ENCODE measurements around the gene RPL7L1. TPM values are rescaled to one million over a fixed set of nuclear protein-coding genes. Genes with fewer than 3 reads are reported as not detected.
A peak's percentile ranks its signal among the peaks of the same experiment; 100 is the strongest.
"Not testable (repeated sequence)": the region's sequence is repeated elsewhere in the genome, so short reads cannot be mapped to it uniquely, and the experiment has no call there.

Gene RPL7L1
- total RNA-seq, 5 donors from 2014 or later (not counting 1 experiment from before 2014, with no cell fraction given) = 62.5 to 89.2 (median 81.3) TPM

DNA sequence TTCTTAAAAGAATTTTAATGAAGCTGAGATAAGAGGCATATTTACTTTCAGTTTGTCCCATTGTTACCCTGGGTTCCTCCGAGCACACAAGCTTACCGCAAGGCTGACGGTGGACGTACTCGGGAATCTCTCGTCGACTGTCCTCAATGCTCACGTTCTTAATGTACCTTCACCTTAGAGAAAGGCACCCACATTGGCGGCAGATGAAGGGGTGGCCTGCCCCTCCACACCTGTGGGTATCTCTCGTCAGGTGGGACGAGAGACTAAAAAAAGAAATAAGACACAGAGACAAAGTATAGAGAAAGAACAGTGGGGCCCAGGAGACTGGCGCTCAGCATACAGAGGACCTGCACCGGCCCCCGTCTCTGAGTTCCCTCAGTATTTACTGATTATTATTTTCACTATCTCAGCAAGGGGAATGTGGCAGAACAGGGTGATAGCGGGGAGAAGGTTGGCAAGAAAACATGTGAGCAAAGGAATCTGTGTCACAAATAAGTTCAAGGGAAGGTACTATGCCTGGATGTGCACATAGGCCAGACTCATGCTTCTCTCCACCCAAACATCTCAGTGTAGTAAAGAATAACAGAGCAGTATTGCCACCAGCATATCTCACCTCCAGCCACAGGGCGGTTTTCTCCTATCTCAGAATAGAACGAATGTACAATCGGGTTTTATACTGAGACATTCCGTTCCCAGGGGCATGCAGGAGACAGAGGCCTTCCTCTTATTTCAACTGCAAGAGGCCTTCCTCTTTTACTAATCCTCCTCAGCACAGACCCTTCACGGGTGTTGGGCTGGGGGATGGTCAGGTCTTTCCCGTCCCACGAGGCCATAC, 23.2 kb downstream of the RPL7L1 start:
- not testable (repeated sequence) for H3K36me3 Mint-ChIP-seq; H3K9me3 ChIP-seq; H3K4me1 ChIP-seq (ENCODE audit: control insufficient read depth in 1 of 2, extremely low read depth in 1 of 2, insufficient read depth in 2 of 2, low read length in 2 of 2); H3K4me3 Mint-ChIP-seq; H3K9me3 Mint-ChIP-seq; H3K27ac ChIP-seq (ENCODE audit: low read length); ATAC-seq (replicated peaks in 1 of 4); H3K27me3 ChIP-seq (replicated peaks in 1 of 2; ENCODE audit: control insufficient read depth in 2 of 2, extremely low read depth in 1 of 2, insufficient read depth in 2 of 2, low read length in 1 of 2); DNase-seq; H3K36me3 ChIP-seq (ENCODE audit: control insufficient read depth in 2 of 2, extremely low read depth in 1 of 2, insufficient read depth in 1 of 2, low read length in 1 of 2); H3K4me3 ChIP-seq (ENCODE audit: control insufficient read depth in 1 of 2, extremely low read depth in 1 of 2, low read length in 1 of 2); H3K27me3 Mint-ChIP-seq; H3K27ac Mint-ChIP-seq
- 72% methylated on average over 10 of the region's 22 CpGs for WGBS (ENCODE audit: insufficient coverage)
- ChIA-PET CTCF (interaction anchor here in 1 of 2 donors (0.6 kb wide), 1 partner anchor 154 kb away, joined by 4 read pairs; no protein-coding TSS in a partner anchor), POLR2A (interaction anchor here in 1 of 2 donors (0.9 kb wide), 1 partner anchor 23 kb away, joined by 3 read pairs; no protein-coding TSS in a partner anchor)
- peaks cover 7 to 13% (median 11%) of the 10 kb centered on the region in 3 donors for H3K4me1 Mint-ChIP-seq

- H3K36me3 Mint-ChIP-seq = no peaks in the 10 kb centered on the region
- no peak overlapping the region for H3K4me3 Mint-ChIP-seq
- Histone ChIP-seq H3K27ac (ENCODE audit: low read length) (no peak overlapping the region), H3K27me3 (replicated peaks in 1 of 2; ENCODE audit: control insufficient read depth in 2 of 2, extremely low read depth in 1 of 2, insufficient read depth in 2 of 2, low read length in 1 of 2) (no peaks in the 10 kb centered on the region), H3K4me3 (ENCODE audit: control insufficient read depth in 1 of 2, extremely low read depth in 1 of 2, low read length in 1 of 2) (no peak overlapping the region), H3K4me1 (ENCODE audit: control insufficient read depth in 1 of 2, extremely low read depth in 1 of 2, insufficient read depth in 2 of 2, low read length in 2 of 2) (peaks cover 0 to 4% of the 10 kb centered on the region in 2 experiments), H3K36me3 (ENCODE audit: control insufficient read depth in 2 of 2, extremely low read depth in 1 of 2, insufficient read depth in 1 of 2, low read length in 1 of 2) (no peaks in the 10 kb centered on the region), H3K9me3 (no peaks in the 10 kb centered on the region)
- POLR2A ChIA-PET = no interaction called here
- WGBS (ENCODE audit: insufficient coverage) = 95% methylated on average over 6 of the region's 10 CpGs
- H3K27ac Mint-ChIP-seq = no peak overlapping the region
- H3K9me3 Mint-ChIP-seq = no peaks in the 10 kb centered on the region
- H3K4me1 Mint-ChIP-seq = peaks cover 7 to 10% (median 8%) of the 10 kb centered on the region in 3 donors
- CTCF ChIA-PET = interaction anchor here in 1 of 2 donors (0.6 to 0.9 kb wide), 2 partner anchors 239 to 1364 kb away, joined by 3 read pairs; no protein-coding TSS in a partner anchor
- DNase-seq = no peak
- H3K27me3 Mint-ChIP-seq = no peaks in the 10 kb centered on the region
- ATAC-seq (replicated peaks in 1 of 4) = no peak
These were observed 25.1 kb downstream of the RPL7L1 start for GRCh38 chr6:42904467-42904866.

DNA sequence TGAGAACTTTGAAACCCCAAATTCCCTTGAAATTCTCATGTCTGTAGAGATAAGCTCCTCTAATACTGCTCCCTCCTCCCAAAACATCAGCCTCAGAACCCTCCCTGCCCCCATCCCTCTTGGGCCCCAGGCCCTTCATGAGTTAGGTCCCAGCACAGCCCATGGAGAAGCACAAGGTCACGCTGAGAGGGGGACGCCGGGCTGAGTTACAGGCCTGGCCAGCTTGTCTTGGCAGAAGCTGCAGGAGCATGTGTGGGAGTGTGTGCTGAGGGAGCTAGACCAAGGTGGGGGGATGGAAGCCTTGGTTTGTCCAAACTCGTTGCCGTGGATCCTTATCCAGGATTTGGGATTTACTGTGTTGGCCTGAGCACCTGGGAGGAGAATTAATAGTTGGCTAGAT, 27.9 kb downstream of the RPL7L1 start:
- Histone ChIP-seq H3K27me3 (replicated peaks in 1 of 2; ENCODE audit: control insufficient read depth in 2 of 2, extremely low read depth in 1 of 2, insufficient read depth in 2 of 2, low read length in 1 of 2) (peaks cover 0 to 21% of the 10 kb centered on the region in 2 experiments), H3K36me3 (ENCODE audit: control insufficient read depth in 2 of 2, extremely low read depth in 1 of 2, insufficient read depth in 1 of 2, low read length in 1 of 2) (no peaks in the 10 kb centered on the region), H3K4me1 (ENCODE audit: control insufficient read depth in 1 of 2, extremely low read depth in 1 of 2, insufficient read depth in 2 of 2, low read length in 2 of 2) (peaks cover 5 to 8% of the 10 kb centered on the region in 2 experiments), H3K9me3 (no peaks in the 10 kb centered on the region), H3K4me3 (ENCODE audit: control insufficient read depth in 1 of 2, extremely low read depth in 1 of 2, low read length in 1 of 2) (no peak overlapping the region), H3K27ac (ENCODE audit: low read length) (no peak overlapping the region)
- CTCF ChIA-PET = no interaction called here
- H3K4me1 Mint-ChIP-seq = peaks cover 0 to 4% (median 3%) of the 10 kb centered on the region in 3 donors
- no peaks in the 10 kb centered on the region for H3K9me3 Mint-ChIP-seq
- DNase-seq (no peak), ATAC-seq (replicated peaks in 1 of 4) (no peak)
- H3K27ac Mint-ChIP-seq = no peak overlapping the region
- POLR2A ChIA-PET = no interaction called here
- no peak overlapping the region for H3K4me3 Mint-ChIP-seq
- H3K27me3 Mint-ChIP-seq = peaks cover 4 to 5% of the 10 kb centered on the region in 2 donors
- 84% methylated on average over 5 of the region's 5 CpGs for WGBS (ENCODE audit: insufficient coverage)
- H3K36me3 Mint-ChIP-seq = no peaks in the 10 kb centered on the region

- peaks cover 0 to 4% (median 3%) of the 10 kb centered on the region in 3 donors for H3K4me1 Mint-ChIP-seq
- H3K4me3 Mint-ChIP-seq = no peak overlapping the region
- Histone ChIP-seq H3K27ac (ENCODE audit: low read length) (no peak overlapping the region), H3K4me1 (ENCODE audit: control insufficient read depth in 1 of 2, extremely low read depth in 1 of 2, insufficient read depth in 2 of 2, low read length in 2 of 2) (peaks cover 5 to 8% of the 10 kb centered on the region in 2 experiments), H3K27me3 (replicated peaks in 1 of 2; ENCODE audit: control insufficient read depth in 2 of 2, extremely low read depth in 1 of 2, insufficient read depth in 2 of 2, low read length in 1 of 2) (peaks cover 0 to 33% of the 10 kb centered on the region in 2 experiments), H3K4me3 (ENCODE audit: control insufficient read depth in 1 of 2, extremely low read depth in 1 of 2, low read length in 1 of 2) (no peak overlapping the region), H3K36me3 (ENCODE audit: control insufficient read depth in 2 of 2, extremely low read depth in 1 of 2, insufficient read depth in 1 of 2, low read length in 1 of 2) (no peaks in the 10 kb centered on the region), H3K9me3 (no peaks in the 10 kb centered on the region)
- ATAC-seq (replicated peaks in 1 of 4) (no peak), DNase-seq (no peak)
- no peak overlapping the region for H3K27ac Mint-ChIP-seq
- H3K9me3 Mint-ChIP-seq = no peaks in the 10 kb centered on the region
- H3K36me3 Mint-ChIP-seq = no peaks in the 10 kb centered on the region
- ChIA-PET POLR2A (interaction anchor here in 1 of 2 donors (0.5 to 0.6 kb wide), 3 partner anchors 400 to 965 kb away, joined by 3 to 5 read pairs (median 3); no protein-coding TSS in a partner anchor), CTCF (interaction anchor here (0.6 to 0.7 kb wide), 4 partner anchors 33 to 297 kb away, joined by 3 to 10 read pairs (median 4); no protein-coding TSS in a partner anchor)
- WGBS (ENCODE audit: insufficient coverage) = 70% methylated on average over 1 of the region's 10 CpGs
- peaks cover 4 to 16% of the 10 kb centered on the region in 2 donors for H3K27me3 Mint-ChIP-seq
These were observed 30.4 kb downstream of the RPL7L1 start for GRCh38 chr6:42909835-42910234.

DNA sequence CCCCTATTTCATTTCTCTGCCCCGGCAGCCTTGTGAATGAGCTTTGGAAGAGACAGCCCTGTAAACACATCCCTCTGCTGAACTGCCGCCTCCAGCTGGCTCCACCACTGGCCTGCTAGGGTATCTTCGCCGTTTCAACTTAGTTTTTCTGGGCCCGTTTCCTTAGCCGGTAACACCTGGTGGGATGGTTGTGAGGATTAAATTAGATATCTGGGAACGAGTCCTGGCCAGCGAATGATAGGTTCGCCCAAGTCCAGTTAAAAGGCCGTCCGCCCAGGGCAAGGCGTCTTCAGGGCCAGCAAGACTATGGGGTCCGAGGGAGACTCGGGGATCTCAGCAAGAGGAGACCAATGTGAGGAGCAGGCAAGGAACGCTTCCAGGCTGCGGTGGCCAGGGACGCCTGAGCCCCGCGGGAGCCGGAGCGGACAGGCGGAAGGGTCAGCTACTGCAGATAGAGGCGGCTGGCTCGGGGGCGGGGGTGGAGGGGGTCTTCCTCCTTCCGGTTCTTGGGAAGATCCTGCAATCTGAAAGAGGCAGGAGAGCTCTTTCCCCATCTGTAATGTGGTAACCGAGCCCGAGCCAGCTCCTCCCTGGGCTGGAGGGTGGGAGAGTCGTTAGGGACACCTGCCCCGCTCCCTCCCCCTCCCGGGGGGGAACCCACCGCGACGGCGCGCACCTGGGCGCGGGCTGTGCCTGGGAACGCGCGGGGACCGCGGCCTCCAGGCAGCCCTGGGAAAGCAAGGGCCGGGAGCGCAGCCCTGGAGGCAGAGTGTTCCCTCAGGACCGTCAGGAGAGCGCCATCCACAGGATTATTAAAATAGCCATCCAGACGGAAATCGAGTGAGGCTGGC, 32.0 kb downstream of the RPL7L1 start:
- Histone ChIP-seq H3K9me3 (no peaks in the 10 kb centered on the region), H3K4me3 (ENCODE audit: control insufficient read depth in 1 of 2, extremely low read depth in 1 of 2, low read length in 1 of 2) (peak overlapping the region in 1 of 2 donors; percentile 54), H3K27me3 (replicated peaks in 1 of 2; ENCODE audit: control insufficient read depth in 2 of 2, extremely low read depth in 1 of 2, insufficient read depth in 2 of 2, low read length in 1 of 2) (peaks cover 0 to 33% of the 10 kb centered on the region in 2 experiments), H3K27ac (ENCODE audit: low read length) (no peak overlapping the region), H3K4me1 (ENCODE audit: control insufficient read depth in 1 of 2, extremely low read depth in 1 of 2, insufficient read depth in 2 of 2, low read length in 2 of 2) (peaks cover 5 to 8% of the 10 kb centered on the region in 2 experiments), H3K36me3 (ENCODE audit: control insufficient read depth in 2 of 2, extremely low read depth in 1 of 2, insufficient read depth in 1 of 2, low read length in 1 of 2) (no peaks in the 10 kb centered on the region)
- no peak for DNase-seq
- peaks cover 4 to 16% of the 10 kb centered on the region in 2 donors for H3K27me3 Mint-ChIP-seq
- no peaks in the 10 kb centered on the region for H3K9me3 Mint-ChIP-seq
- peak in 1 of 4 experiments; percentile 31 for ATAC-seq (replicated peaks in 1 of 4)
- ChIA-PET POLR2A (interaction anchor here in 1 of 2 donors (0.7 kb wide), 1 partner anchor 25 kb away, joined by 9 read pairs; no protein-coding TSS in a partner anchor), CTCF (interaction anchor here (0.7 kb wide), 2 partner anchors 47 to 101 kb away, joined by 3 to 6 read pairs; no protein-coding TSS in a partner anchor)
- H3K27ac Mint-ChIP-seq = no peak overlapping the region
- H3K36me3 Mint-ChIP-seq = no peaks in the 10 kb centered on the region
- 20% methylated on average over 30 of the region's 49 CpGs for WGBS (ENCODE audit: insufficient coverage)
- peak overlapping the region; percentile 31 to 43 (median 34) for H3K4me3 Mint-ChIP-seq
- H3K4me1 Mint-ChIP-seq = peaks cover 0 to 4% (median 3%) of the 10 kb centered on the region in 3 donors

DNA sequence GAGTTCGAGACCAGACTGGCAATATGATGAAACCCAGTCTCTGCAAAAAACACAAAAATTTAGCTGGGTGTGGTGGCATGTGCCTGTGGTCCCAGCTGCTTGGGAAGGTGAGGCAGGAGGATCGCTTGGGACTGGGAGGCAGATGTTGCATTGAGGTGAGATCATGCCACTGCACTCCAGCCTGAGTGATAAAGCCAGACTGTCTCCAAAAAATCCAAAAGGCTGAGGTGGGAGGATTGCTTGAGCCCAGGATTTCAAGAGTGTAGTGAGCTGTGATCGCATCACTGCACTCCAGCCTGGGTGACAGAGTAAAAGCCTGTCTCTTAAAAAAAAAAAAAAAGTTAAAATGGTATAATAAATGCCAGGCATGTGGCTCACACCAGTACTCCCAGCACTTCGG, 35.1 kb downstream of the RPL7L1 start:
- Mint-ChIP-seq H3K27me3 (peaks cover 4 to 16% of the 10 kb centered on the region in 2 donors), H3K27ac (no peak overlapping the region), H3K36me3 (no peaks in the 10 kb centered on the region), H3K9me3 (no peaks in the 10 kb centered on the region), H3K4me1 (peaks cover 0 to 4% (median 3%) of the 10 kb centered on the region in 3 donors), H3K4me3 (no peak overlapping the region)
- H3K4me3 ChIP-seq (ENCODE audit: control insufficient read depth in 1 of 2, extremely low read depth in 1 of 2, low read length in 1 of 2) = no peak overlapping the region
- H3K4me1 ChIP-seq (ENCODE audit: control insufficient read depth in 1 of 2, extremely low read depth in 1 of 2, insufficient read depth in 2 of 2, low read length in 2 of 2) = peaks cover 5 to 8% of the 10 kb centered on the region in 2 experiments
- ChIA-PET POLR2A (interaction anchor here in 1 of 2 donors (0.6 kb wide), 1 partner anchor 210 kb away, joined by 5 read pairs; no protein-coding TSS in a partner anchor), CTCF (interaction anchor here in 1 of 2 donors (0.6 to 0.7 kb wide), 3 partner anchors 133 to 613 kb away, joined by 3 read pairs; no protein-coding TSS in a partner anchor)
- ATAC-seq (replicated peaks in 1 of 4) = no peak
- no peak for DNase-seq
- H3K9me3 ChIP-seq = no peaks in the 10 kb centered on the region
- peaks cover 0 to 32% of the 10 kb centered on the region in 2 experiments for H3K27me3 ChIP-seq (replicated peaks in 1 of 2; ENCODE audit: control insufficient read depth in 2 of 2, extremely low read depth in 1 of 2, insufficient read depth in 2 of 2, low read length in 1 of 2)
- H3K36me3 ChIP-seq (ENCODE audit: control insufficient read depth in 2 of 2, extremely low read depth in 1 of 2, insufficient read depth in 1 of 2, low read length in 1 of 2) = no peaks in the 10 kb centered on the region
- WGBS (ENCODE audit: insufficient coverage) = 47% methylated on average over 2 of the region's 4 CpGs
- no peak overlapping the region for H3K27ac ChIP-seq (ENCODE audit: low read length)
